Peyer's patch (tissue), 4 donors: Measurements from ENCODE around the gene PTTG2.

Experiments used
- CTCF ChIP-seq, 6 experiments: fragments of 450-650 bp in 4 of 6; fragments of 200-600 bp in 2 of 6; sonication (generic) in 1 of 6; IDR thresholded peaks; one replicate each; pipeline ENCODE4 v1.5.1; 2017 to 2019; ENCODE audit warnings: antibody characterized with exemption in 6 of 6, mild to moderate bottlenecking in 3 of 6, moderate library complexity in 1 of 6
- POLR2A ChIP-seq, 2 donors: fragments of 450-650 bp; IDR thresholded peaks; one replicate each; pipeline ENCODE4 v1.5.1; 2017; ENCODE audit warnings: antibody characterized with exemption in 2 of 2, mild to moderate bottlenecking in 2 of 2, moderate library complexity in 2 of 2

GRCh38 chr4:37990731-37991245 is 30.6 kb downstream of the PTTG2 start:
- TF ChIP-seq CTCF (IDR thresholded peaks at IDR 0.05) = no peak
- no peak for TF ChIP-seq POLR2A (IDR thresholded peaks at IDR 0.05)
